HG02678 (cell line): ENCODE measurements around the gene GLYAT.

ENCODE experiments used
- ATAC-seq: cut with Tn5 transposase; IDR thresholded peaks from one replicate; pipeline ENCODE4 v1.9.1; 2021; ENCODE audit warnings: mild to moderate bottlenecking, moderate library complexity; ENCODE audit not compliant: unreplicated experiment

Gene GLYAT

GRCh38 chr11:58731819-58732218 lies at the start of gene GLYAT:
Gene GLYAT, minus strand, starts transcription at chr11:58731943. Its CDS starts 7,447 bp downstream, at chr11:58724496.
- ATAC-seq, result no peak

- no peak for ATAC-seq
These were observed 49.6 kb upstream of the GLYAT start for GRCh38 chr11:58781345-58781744.

- ATAC-seq, result no peak
These were observed 48.8 kb upstream of the GLYAT start for GRCh38 chr11:58780578-58780977.

- no peak for ATAC-seq
These were observed 45.4 kb upstream of the GLYAT start for GRCh38 chr11:58776891-58777710.

GRCh38 chr11:58775066-58775708 lies 43.4 kb upstream of the GLYAT start:
- no peak for ATAC-seq

GRCh38 chr11:58774164-58774593 lies 42.4 kb upstream of the GLYAT start:
- no peak for ATAC-seq

- ATAC-seq, result no peak
These were observed 41.6 kb upstream of the GLYAT start for GRCh38 chr11:58773337-58773736.

- ATAC-seq, result no peak
These were observed 40.9 kb upstream of the GLYAT start for GRCh38 chr11:58772329-58773285.

- no peak for ATAC-seq
These were observed 39.7 kb upstream of the GLYAT start for GRCh38 chr11:58771458-58771855.

GRCh38 chr11:58770627-58771457 lies 39.1 kb upstream of the GLYAT start:
- no peak for ATAC-seq

GRCh38 chr11:58770166-58770565 lies 38.4 kb upstream of the GLYAT start:
- ATAC-seq, result no peak

GRCh38 chr11:58769308-58769707 lies 37.6 kb upstream of the GLYAT start:
- ATAC-seq, result no peak

GRCh38 chr11:58768137-58768536 lies 36.4 kb upstream of the GLYAT start:
- ATAC-seq, result no peak

GRCh38 chr11:58765078-58765477 lies 33.3 kb upstream of the GLYAT start:
- ATAC-seq, result no peak

- ATAC-seq, result no peak
These were observed 31.4 kb upstream of the GLYAT start for GRCh38 chr11:58763120-58763490.

- ATAC-seq, result no peak
These were observed 30.8 kb upstream of the GLYAT start for GRCh38 chr11:58762284-58763119.

- ATAC-seq, result no peak
These were observed 25.7 kb upstream of the GLYAT start for GRCh38 chr11:58757439-58757838.

- ATAC-seq, result no peak
These were observed 14.1 kb upstream of the GLYAT start for GRCh38 chr11:58745705-58746364.
